CD14-positive monocyte (primary cell): ENCODE data around the gene MIA. TPM values are rescaled to one million over a fixed set of nuclear protein-coding genes. Genes with fewer than 3 reads are reported as not detected.

ENCODE experiments used
- DNase-seq, 3 donors: peaks; one replicate each; pipeline ENCODE4 v3.0.0-alpha.2; 2011 to 2022
- H2AFZ ChIP-seq: 2 replicates; pipeline ENCODE4 v1.6.0; 2012; ENCODE audit warnings: mild to moderate bottlenecking, low read depth, low read length, inconsistent platforms; ENCODE audit not compliant: insufficient read depth, poor library complexity, severe bottlenecking
- H3K27ac ChIP-seq, 2 donors: 1 replicate in 1 of 2; 2 replicates in 1 of 2; pipeline ENCODE4 v1.5.1; 2012 to 2013; ENCODE audit warnings: low read length in 2 of 2, control low read depth in 1 of 2, inconsistent platforms in 1 of 2, low read depth in 1 of 2, mild to moderate bottlenecking in 1 of 2
- H3K27me3 ChIP-seq, 2 donors: one replicate each; pipeline versions ENCODE4 v1.6.0 to v1.6.1; 2011 to 2013; ENCODE audit warnings: low read length in 2 of 2; ENCODE audit not compliant: control insufficient read depth in 2 of 2, insufficient read depth in 2 of 2
- H3K36me3 ChIP-seq, 2 donors: replicated peaks in 1 of 2; 1 replicate in 1 of 2; 2 replicates in 1 of 2; pipeline versions ENCODE4 v1.5.1 to v1.6.1; 2012 to 2013; ENCODE audit warnings: low read length in 2 of 2, control low read depth in 1 of 2, inconsistent platforms in 1 of 2, mild to moderate bottlenecking in 1 of 2; ENCODE audit not compliant: insufficient read depth in 2 of 2, control insufficient read depth in 1 of 2
- H3K4me1 ChIP-seq, 2 donors: 1 replicate in 1 of 2; 2 replicates in 1 of 2; pipeline versions ENCODE4 v1.5.1 to v1.6.1; 2012 to 2013; ENCODE audit warnings: low read length in 2 of 2, control low read depth in 1 of 2, inconsistent platforms in 1 of 2, mild to moderate bottlenecking in 1 of 2, moderate library complexity in 1 of 2; ENCODE audit not compliant: insufficient read depth in 2 of 2, control insufficient read depth in 1 of 2
- H3K4me2 ChIP-seq: replicated peaks from 2 replicates; pipeline ENCODE3; 2012; ENCODE audit warnings: low read length, moderate library complexity, mild to moderate bottlenecking; ENCODE audit not compliant: poor library complexity, severe bottlenecking; ENCODE audit errors: extremely low read depth
- H3K4me3 ChIP-seq, 3 experiments: fragments of 200-600 bp in 1 of 3; sonication (generic) in 1 of 3; replicated peaks in 1 of 3; 1 replicate in 2 of 3; 2 replicates in 1 of 3; pipeline ENCODE4 v1.5.1; 2011 to 2013; ENCODE audit warnings: low read length in 3 of 3, mild to moderate bottlenecking in 3 of 3, control low read depth in 2 of 3, low read depth in 2 of 3, inconsistent platforms in 1 of 3, moderate library complexity in 1 of 3
- H3K79me2 ChIP-seq: 2 replicates; pipeline ENCODE4 v1.6.0; 2012; ENCODE audit warnings: mild to moderate bottlenecking, control low read depth, inconsistent platforms, low read length, moderate library complexity; ENCODE audit not compliant: insufficient read depth
- H3K9ac ChIP-seq: 2 replicates; pipeline ENCODE4 v1.6.0; 2017; ENCODE audit warnings: low read length, mild to moderate bottlenecking; ENCODE audit not compliant: insufficient read depth, poor library complexity, severe bottlenecking
- H3K9me3 ChIP-seq, 2 donors: replicated peaks in 1 of 2; 1 replicate in 1 of 2; 2 replicates in 1 of 2; pipeline versions ENCODE4 v1.5.1 to v1.6.1; 2012 to 2013; ENCODE audit warnings: low read length in 2 of 2, control low read depth in 1 of 2; ENCODE audit not compliant: control insufficient read depth in 1 of 2, insufficient read depth in 1 of 2
- H4K20me1 ChIP-seq: 2 replicates; pipeline ENCODE4 v1.6.0; 2012; ENCODE audit warnings: mild to moderate bottlenecking, low read length, control low read depth, moderate library complexity; ENCODE audit not compliant: insufficient read depth
- H3K27ac Mint-ChIP-seq, 7 donors: one replicate each; pipeline ENCODE4 v1.8.0; 2020; ENCODE audit warnings: mild to moderate bottlenecking in 7 of 7, mixed read lengths in 7 of 7, moderate library complexity in 6 of 7, inconsistent platforms in 2 of 7
- H3K27me3 Mint-ChIP-seq, 3 donors: one replicate each; pipeline ENCODE4 v1.8.0; 2021 to 2022; ENCODE audit warnings: low read depth in 3 of 3, mild to moderate bottlenecking in 3 of 3, mixed read lengths in 3 of 3, moderate library complexity in 3 of 3, inconsistent platforms in 1 of 3
- H3K36me3 Mint-ChIP-seq, 2 donors: one replicate each; pipeline ENCODE4 v1.8.0; 2020; ENCODE audit warnings: mixed read lengths in 2 of 2, inconsistent platforms in 1 of 2, mild to moderate bottlenecking in 1 of 2
- H3K4me1 Mint-ChIP-seq: one replicate; pipeline ENCODE4 v1.8.0; 2020; ENCODE audit warnings: mild to moderate bottlenecking, mixed read lengths
- H3K4me3 Mint-ChIP-seq, 2 donors: one replicate each; pipeline ENCODE4 v1.8.0; 2020; ENCODE audit warnings: mild to moderate bottlenecking in 2 of 2, mixed read lengths in 2 of 2, moderate library complexity in 1 of 2
- H3K9me3 Mint-ChIP-seq, 7 donors: one replicate each; pipeline ENCODE4 v1.8.0; 2020 to 2022; ENCODE audit warnings: mixed read lengths in 7 of 7, mild to moderate bottlenecking in 6 of 7, moderate library complexity in 6 of 7, inconsistent platforms in 2 of 7
- WGBS: methylation state at CpG from one replicate; pipeline ENCODE4 v1.1.5; 2013; ENCODE audit warnings: missing lambda C conversion rate; ENCODE audit not compliant: insufficient coverage; 5-methylcytosine and 5-hydroxymethylcytosine counted together
- intact Hi-C, 2 donors: fragments of 100-400 bp; cut with micrococcal nuclease; formaldehyde crosslinking; loops; one replicate each; pipeline versions ENCODE4 v1.15.0 to v1.15.1; 2023
- polyA plus RNA-seq, 3 donors: library from polyadenylated mRNA; depleted of rRNA in 1 of 3; unstranded in 2 of 3; stranded (reverse) in 1 of 3; fragments of 300-500 nt in 2 of 3; fragments of >200 nt in 1 of 3; fragmentation: Illumina TruSeq in 2 of 3; gene quantifications; 1 replicate in 2 of 3; 2 replicates in 1 of 3; pipeline ENCODE4 v1.2.3, GENCODE V29; 2012 to 2021
- TF ChIP-seq, protein P1 (sequence below): fragments of 200-600 bp; IDR thresholded peaks from one replicate; pipeline ENCODE4 v1.8.0; 2022; ENCODE audit warnings: antibody characterized with exemption, mild to moderate bottlenecking

MIA gene
- polyA plus RNA-seq, 3 donors: 0.47 TPM; not detected in 2

DNA sequence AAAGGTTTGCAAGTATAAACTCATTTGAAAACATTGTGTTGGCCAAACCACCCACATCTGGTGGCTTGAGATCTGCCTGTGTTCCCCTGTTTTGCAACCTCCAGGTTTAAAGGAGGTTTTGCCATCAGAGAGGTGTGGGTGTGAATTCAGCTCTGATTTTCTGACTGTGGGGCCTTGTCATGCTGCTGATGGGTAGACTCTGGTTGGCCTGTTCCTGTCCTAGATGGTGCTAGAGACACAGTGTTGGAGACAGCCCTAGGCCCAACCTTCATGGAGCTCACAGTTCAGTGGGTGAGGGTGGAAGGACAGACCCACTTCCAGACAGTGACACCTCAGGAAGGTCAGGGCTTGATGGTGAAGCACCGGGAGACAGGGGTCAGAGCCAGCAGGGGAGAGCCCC is 10.2 kb downstream of the MIA start:
- peaks cover 0 to 6% (median 0%) of the 10 kb centered on the region in 3 donors for H3K27me3 Mint-ChIP-seq
- H3K4me3 ChIP-seq: no peak overlapping the region
- peaks cover 38 to 73% of the 10 kb centered on the region in 2 donors for H3K36me3 ChIP-seq
- H3K27ac Mint-ChIP-seq: peak overlapping the region in 1 of 7 donors; percentile 46
- H3K9me3 ChIP-seq: no peaks in the 10 kb centered on the region
- no peaks in the 10 kb centered on the region for H3K9me3 Mint-ChIP-seq
- TF ChIP-seq, protein P1, sequence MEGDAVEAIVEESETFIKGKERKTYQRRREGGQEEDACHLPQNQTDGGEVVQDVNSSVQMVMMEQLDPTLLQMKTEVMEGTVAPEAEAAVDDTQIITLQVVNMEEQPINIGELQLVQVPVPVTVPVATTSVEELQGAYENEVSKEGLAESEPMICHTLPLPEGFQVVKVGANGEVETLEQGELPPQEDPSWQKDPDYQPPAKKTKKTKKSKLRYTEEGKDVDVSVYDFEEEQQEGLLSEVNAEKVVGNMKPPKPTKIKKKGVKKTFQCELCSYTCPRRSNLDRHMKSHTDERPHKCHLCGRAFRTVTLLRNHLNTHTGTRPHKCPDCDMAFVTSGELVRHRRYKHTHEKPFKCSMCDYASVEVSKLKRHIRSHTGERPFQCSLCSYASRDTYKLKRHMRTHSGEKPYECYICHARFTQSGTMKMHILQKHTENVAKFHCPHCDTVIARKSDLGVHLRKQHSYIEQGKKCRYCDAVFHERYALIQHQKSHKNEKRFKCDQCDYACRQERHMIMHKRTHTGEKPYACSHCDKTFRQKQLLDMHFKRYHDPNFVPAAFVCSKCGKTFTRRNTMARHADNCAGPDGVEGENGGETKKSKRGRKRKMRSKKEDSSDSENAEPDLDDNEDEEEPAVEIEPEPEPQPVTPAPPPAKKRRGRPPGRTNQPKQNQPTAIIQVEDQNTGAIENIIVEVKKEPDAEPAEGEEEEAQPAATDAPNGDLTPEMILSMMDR: no peak
- H3K4me2 ChIP-seq: no peak overlapping the region
- H3K36me3 Mint-ChIP-seq: peaks cover 70 to 88% of the 10 kb centered on the region in 2 donors
- H3K27ac ChIP-seq: no peak overlapping the region
- no peaks in the 10 kb centered on the region for H3K4me1 ChIP-seq
- WGBS: 100% methylated on average over 1 of the region's 1 CpG
- intact Hi-C loops: no loop called here
- DNase-seq: no peak
- no peaks in the 10 kb centered on the region for H3K27me3 ChIP-seq
- H3K9ac ChIP-seq: no peak overlapping the region
- H3K79me2 ChIP-seq: no peaks in the 10 kb centered on the region
- H3K4me3 Mint-ChIP-seq: no peak overlapping the region
- H4K20me1 ChIP-seq: peaks cover 18% of the 10 kb centered on the region
- H3K4me1 Mint-ChIP-seq: peaks cover 10% of the 10 kb centered on the region
- no peak overlapping the region for H2AFZ ChIP-seq

GRCh38 chr19:40786060-40787037 is 11.0 kb downstream of the MIA start:
- Histone ChIP-seq H3K9me3 (no peaks in the 10 kb centered on the region), H3K4me1 (no peaks in the 10 kb centered on the region), H3K4me3 (no peak overlapping the region), H3K27ac (no peak overlapping the region), H4K20me1 (peaks cover 17% of the 10 kb centered on the region), H3K36me3 (peaks cover 38 to 76% of the 10 kb centered on the region in 2 donors), H3K4me2 (no peak overlapping the region), H3K79me2 (no peaks in the 10 kb centered on the region), H2AFZ (no peak overlapping the region), H3K27me3 (no peaks in the 10 kb centered on the region), H3K9ac (no peak overlapping the region)
- 97% methylated on average over 24 of the region's 25 CpGs for WGBS
- TF ChIP-seq, protein P1: no peak
- Mint-ChIP-seq H3K4me1 (peaks cover 8% of the 10 kb centered on the region), H3K36me3 (peaks cover 70 to 91% of the 10 kb centered on the region in 2 donors), H3K27me3 (peaks cover 0 to 6% (median 0%) of the 10 kb centered on the region in 3 donors), H3K27ac (peak overlapping the region in 4 of 7 donors; percentile 7 to 37 (median 23)), H3K9me3 (no peaks in the 10 kb centered on the region), H3K4me3 (no peak overlapping the region)
- no peak for DNase-seq
- intact Hi-C loops: no loop called here
